Measurements from ENCODE around the gene WASF2. TPM values are rescaled to one million over a fixed set of nuclear protein-coding genes. Genes with fewer than 3 reads are reported as not detected.
A peak's percentile ranks its signal among the peaks of the same experiment; 100 is the strongest.
"Not testable (repeated sequence)": the region's sequence is repeated elsewhere in the genome, so short reads cannot be mapped to it uniquely, and the experiment has no call there.

The WASF2 gene
- total RNA-seq (18.8 and 32.7 TPM in 2 replicates), polyA plus RNA-seq (53.4 and 69.2 TPM in 2 replicates)

- no peaks in the 10 kb centered on the region for H3K36me3 ChIP-seq
- no peak for TF ChIP-seq CTCF (IDR thresholded peaks at IDR 0.05; ENCODE audit: low read depth, low read length)
Observed at GRCh38 chr1:27489973-27490741, at the start of gene WASF2. Gene WASF2, minus strand, starts transcription at chr1:27490167. Its CDS starts 61,277 bp downstream, at chr1:27428890.

GRCh38 chr1:27538793-27539192, 48.8 kb upstream of the WASF2 start:
- Histone ChIP-seq H3K9me3 (ENCODE audit: low read depth) (no peaks in the 10 kb centered on the region), H3K36me3 (peaks cover 3% of the 10 kb centered on the region), H3K27me3 (no peaks in the 10 kb centered on the region), H3K27ac (peak overlapping the region; percentile 57), H3K4me3 (no peak overlapping the region), H3K4me1 (ENCODE audit: low read depth) (peaks cover 56% of the 10 kb centered on the region)
- no peak for TF ChIP-seq CTCF (IDR thresholded peaks at IDR 0.05; ENCODE audit: low read depth, low read length)
- peak in 1 of 2 donors; percentile 49 for DNase-seq (ENCODE audit: low read depth in 1 of 2, low spot score in 1 of 2)

More at GRCh38 chr1:27489973-27490741, at the start of gene WASF2:
- H3K4me1 ChIP-seq (ENCODE audit: low read depth): peaks cover 14% of the 10 kb centered on the region
- H3K27ac ChIP-seq: peak within 1 kb of the TSS; percentile 98
- no peaks in the 10 kb centered on the region for H3K27me3 ChIP-seq
- peak; percentile 98 for DNase-seq (ENCODE audit: low read depth in 1 of 2, low spot score in 1 of 2)
- no peaks in the 10 kb centered on the region for H3K9me3 ChIP-seq (ENCODE audit: low read depth)
- peak within 1 kb of the TSS; percentile 67 for H3K4me3 ChIP-seq

GRCh38 chr1:27538305-27538676, 48.3 kb upstream of the WASF2 start:
- Histone ChIP-seq H3K27ac (peak overlapping the region; percentile 57), H3K4me1 (ENCODE audit: low read depth) (peaks cover 51% of the 10 kb centered on the region)
- H3K27me3 ChIP-seq; H3K4me3 ChIP-seq; H3K9me3 ChIP-seq (ENCODE audit: low read depth); DNase-seq (ENCODE audit: low read depth in 1 of 2, low spot score in 1 of 2); H3K36me3 ChIP-seq: not testable (repeated sequence)

- TF ChIP-seq CTCF (IDR thresholded peaks at IDR 0.05; ENCODE audit: low read depth, low read length): no peak
- Histone ChIP-seq H3K27ac (peak overlapping the region; percentile 78), H3K9me3 (ENCODE audit: low read depth) (no peaks in the 10 kb centered on the region), H3K4me3 (no peak overlapping the region), H3K36me3 (peaks cover 3% of the 10 kb centered on the region), H3K4me1 (ENCODE audit: low read depth) (peaks cover 37% of the 10 kb centered on the region), H3K27me3 (no peaks in the 10 kb centered on the region)
- peak; percentile 87 to 91 for DNase-seq (ENCODE audit: low read depth in 1 of 2, low spot score in 1 of 2)
Observed at GRCh38 chr1:27536767-27537166, 46.8 kb upstream of the WASF2 start.

GRCh38 chr1:27536010-27536757, 46.2 kb upstream of the WASF2 start:
- no peak for TF ChIP-seq CTCF (IDR thresholded peaks at IDR 0.05; ENCODE audit: low read depth, low read length)
- DNase-seq (ENCODE audit: low read depth in 1 of 2, low spot score in 1 of 2): no peak
- Histone ChIP-seq H3K27ac (peak overlapping the region; percentile 78), H3K9me3 (ENCODE audit: low read depth) (no peaks in the 10 kb centered on the region), H3K4me1 (ENCODE audit: low read depth) (peaks cover 37% of the 10 kb centered on the region), H3K4me3 (no peak overlapping the region), H3K36me3 (peaks cover 3% of the 10 kb centered on the region), H3K27me3 (no peaks in the 10 kb centered on the region)

GRCh38 chr1:27535386-27535785, 45.4 kb upstream of the WASF2 start:
- no peaks in the 10 kb centered on the region for H3K9me3 ChIP-seq (ENCODE audit: low read depth)
- no peak for TF ChIP-seq CTCF (IDR thresholded peaks at IDR 0.05; ENCODE audit: low read depth, low read length)
- H3K4me1 ChIP-seq (ENCODE audit: low read depth): peaks cover 35% of the 10 kb centered on the region
- H3K36me3 ChIP-seq: peaks cover 3% of the 10 kb centered on the region
- DNase-seq (ENCODE audit: low read depth in 1 of 2, low spot score in 1 of 2): no peak
- peak overlapping the region; percentile 78 for H3K27ac ChIP-seq
- H3K4me3 ChIP-seq: no peak overlapping the region
- H3K27me3 ChIP-seq: no peaks in the 10 kb centered on the region
